Measurements from ENCODE around the gene PTGS1. TPM values are rescaled to one million over a fixed set of nuclear protein-coding genes. Genes with fewer than 3 reads are reported as not detected.
"Not testable (repeated sequence)": the region's sequence is repeated elsewhere in the genome, so short reads cannot be mapped to it uniquely, and the experiment has no call there.

Gene PTGS1
- total RNA-seq, 1 donor from 2014 or later = 2.4 TPM

GRCh38 chr9:122347348-122348287 lies 23.2 kb upstream of the PTGS1 start:
- DNase-seq (ENCODE audit: low read depth) = peak; percentile 17

- no peak for DNase-seq (ENCODE audit: low read depth)
Measured at GRCh38 chr9:122348288-122348777, 22.5 kb upstream of the PTGS1 start.

- DNase-seq (ENCODE audit: low read depth) = no peak
Measured at GRCh38 chr9:122348791-122349190, 22.0 kb upstream of the PTGS1 start.

GRCh38 chr9:122349201-122349600 lies 21.6 kb upstream of the PTGS1 start:
- DNase-seq (ENCODE audit: low read depth) = no peak

GRCh38 chr9:122350577-122351355 lies 20.1 kb upstream of the PTGS1 start:
- DNase-seq (ENCODE audit: low read depth) = peak; percentile 28

GRCh38 chr9:122354536-122355199 lies 16.2 kb upstream of the PTGS1 start:
- DNase-seq (ENCODE audit: low read depth) = no peak

GRCh38 chr9:122355336-122355875 lies 15.4 kb upstream of the PTGS1 start:
- no peak for DNase-seq (ENCODE audit: low read depth)

GRCh38 chr9:122356627-122357026 lies 14.2 kb upstream of the PTGS1 start:
- no peak for DNase-seq (ENCODE audit: low read depth)

GRCh38 chr9:122360891-122361290 lies 9.9 kb upstream of the PTGS1 start:
- DNase-seq (ENCODE audit: low read depth) = peak; percentile 22

GRCh38 chr9:122363131-122363530 lies 7.7 kb upstream of the PTGS1 start:
- not testable (repeated sequence) for DNase-seq (ENCODE audit: low read depth)

- DNase-seq (ENCODE audit: low read depth) = no peak
Measured at GRCh38 chr9:122364117-122364782, 6.6 kb upstream of the PTGS1 start.

GRCh38 chr9:122364783-122365150 lies 6.1 kb upstream of the PTGS1 start:
- DNase-seq (ENCODE audit: low read depth) = no peak

GRCh38 chr9:122366074-122366660 lies 4.7 kb upstream of the PTGS1 start:
- no peak for DNase-seq (ENCODE audit: low read depth)

GRCh38 chr9:122367065-122367464 lies 3.8 kb upstream of the PTGS1 start:
- no peak for DNase-seq (ENCODE audit: low read depth)

GRCh38 chr9:122367774-122368460 lies 2.9 kb upstream of the PTGS1 start:
- no peak for DNase-seq (ENCODE audit: low read depth)

GRCh38 chr9:122368642-122369041 lies 2.2 kb upstream of the PTGS1 start:
- no peak for DNase-seq (ENCODE audit: low read depth)

GRCh38 chr9:122370303-122370702 lies 521 bp upstream of the PTGS1 start:
- DNase-seq (ENCODE audit: low read depth) = no peak

GRCh38 chr9:122371846-122372245 lies 1.0 kb downstream of the PTGS1 start:
- DNase-seq (ENCODE audit: low read depth) = no peak

GRCh38 chr9:122372856-122373845 lies 2.3 kb downstream of the PTGS1 start:
- no peak for DNase-seq (ENCODE audit: low read depth)

Measured in renal cortical epithelial cell (primary cell).